Thyroid gland (tissue), 4 donors: Measurements from ENCODE around the gene RABGAP1.

Source experiments
- CTCF ChIP-seq, 6 experiments: fragments of 200-600 bp in 3 of 6; fragments of 450-650 bp in 3 of 6; sonication (generic) in 3 of 6; IDR thresholded peaks; one replicate each; pipeline ENCODE4 v1.5.1; 2016 to 2019; ENCODE audit warnings: antibody characterized with exemption in 6 of 6, mild to moderate bottlenecking in 2 of 6, inconsistent platforms in 1 of 6, moderate library complexity in 1 of 6
- POLR2A ChIP-seq, 2 donors: fragments of 450-650 bp; IDR thresholded peaks; one replicate each; pipeline ENCODE4 v1.6.1; 2017; ENCODE audit warnings: antibody characterized with exemption in 2 of 2, mild to moderate bottlenecking in 2 of 2, moderate library complexity in 1 of 2

DNA sequence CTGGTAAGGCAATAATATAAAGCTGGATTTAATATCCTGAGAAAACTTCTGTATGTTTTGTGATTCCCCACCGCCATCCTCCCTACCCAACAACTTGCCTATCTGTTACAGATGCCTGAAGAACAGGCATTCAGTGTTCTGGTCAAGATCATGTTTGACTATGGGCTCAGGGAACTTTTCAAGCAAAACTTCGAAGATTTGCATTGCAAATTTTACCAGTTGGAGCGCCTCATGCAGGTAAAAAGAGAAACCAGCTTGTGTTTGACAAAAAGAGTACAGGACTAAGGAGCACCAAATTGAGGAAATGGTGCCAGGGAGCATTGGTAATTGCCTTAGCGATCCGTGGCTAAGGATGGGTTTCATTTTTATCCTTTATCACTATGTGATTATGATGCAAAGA is 132.6 kb downstream of the RABGAP1 start:
- TF ChIP-seq CTCF (IDR thresholded peaks at IDR 0.05): no peak
- no peak for TF ChIP-seq POLR2A (IDR thresholded peaks at IDR 0.05)
